Fibroblast of lung (primary cell): Measurements from ENCODE around the gene ARHGEF38.

Experiments
- CTCF ChIP-seq, 2 donors: IDR thresholded peaks in 1 of 2; conservative IDR thresholded peaks in 1 of 2; 1 replicate in 1 of 2; 2 replicates in 1 of 2; pipeline ENCODE4 v1.5.1; 2011 to 2012; ENCODE audit warnings: low read length in 2 of 2, control low read depth in 1 of 2, inconsistent platforms in 1 of 2, low read depth in 1 of 2, mild to moderate bottlenecking in 1 of 2
- EZH2 ChIP-seq: IDR thresholded peaks from 2 replicates; pipeline ENCODE4 v1.5.1; 2012; ENCODE audit warnings: low read length, control low read depth, mild to moderate bottlenecking; ENCODE audit errors: missing control alignments

GRCh38 chr4:105536601-105537000, 15.8 kb upstream of the ARHGEF38 start:
- TF ChIP-seq CTCF (conservative IDR thresholded peaks at IDR 0.05 in 1 of 2, IDR thresholded peaks at IDR 0.05 in 1 of 2; ENCODE audit: low read depth in 1 of 2, low read length in 2 of 2) (no peak), EZH2 (no peak)
